Caco-2 (cell line): ENCODE results near the gene PSTPIP2. TPM values are rescaled to one million over a fixed set of nuclear protein-coding genes. Genes with fewer than 3 reads are reported as not detected.

Experiments used
- BruUV-seq: library from RNA; stranded (reverse); fragments of 400-500 nt; replicated peaks from 2 replicates; lab custom pipeline; 2021; lab: Mats Ljungman, UMichigan
- CTCF ChIA-PET: fragments of 300-600 bp; sonication (Branson Sonifier 250); formaldehyde crosslinking; loops from one replicate; lab custom pipeline; 2022; ENCODE audit warnings: antibody characterized with exemption; lab: Charles Lee
- POLR2A ChIA-PET: fragments of 300-600 bp; sonication (Branson Sonifier 250); formaldehyde crosslinking; loops from one replicate; lab custom pipeline; 2022; ENCODE audit warnings: antibody characterized with exemption; lab: Charles Lee
- DNase-seq, 2 experiments: peaks; one replicate each; pipeline versions ENCODE4 v3.0.0 to v3.0.0-alpha.2; 2020 to 2022
- H3K27me3 ChIP-seq: replicated peaks from 2 replicates; pipeline ENCODE4 v1.6.0; 2011; ENCODE audit warnings: low read length; ENCODE audit not compliant: control insufficient read depth, insufficient read depth
- H3K36me3 ChIP-seq: 2 replicates; pipeline ENCODE4 v1.5.1; 2011; ENCODE audit warnings: low read length; ENCODE audit not compliant: control insufficient read depth, insufficient read depth
- H3K4me1 ChIP-seq: fragments of 250-450 bp; sonication (Bioruptor Pico); 2 replicates; pipeline ENCODE4 v1.5.1; 2020; ENCODE audit warnings: mild to moderate bottlenecking
- H3K4me3 ChIP-seq: 2 replicates; pipeline ENCODE4 v1.5.1; 2011; ENCODE audit warnings: low read depth, mild to moderate bottlenecking, control low read depth, low read length
- H3K9me3 ChIP-seq: fragments of 250-450 bp; sonication (Bioruptor Pico); 2 replicates; pipeline ENCODE4 v1.5.1; 2020; ENCODE audit warnings: mild to moderate bottlenecking, moderate library complexity
- H3K27ac Mint-ChIP-seq: one replicate; pipeline ENCODE4 v1.8.0; 2022; ENCODE audit warnings: mixed read lengths; ENCODE audit not compliant: unreplicated experiment
- H3K27me3 Mint-ChIP-seq: one replicate; pipeline ENCODE4 v1.8.0; 2022; ENCODE audit warnings: mixed read lengths; ENCODE audit not compliant: insufficient read depth, unreplicated experiment
- H3K36me3 Mint-ChIP-seq: one replicate; pipeline ENCODE4 v1.8.0; 2022; ENCODE audit warnings: mild to moderate bottlenecking, mixed read lengths; ENCODE audit not compliant: insufficient read depth, unreplicated experiment
- H3K4me1 Mint-ChIP-seq: one replicate; pipeline ENCODE4 v1.8.0; 2022; ENCODE audit warnings: low read depth, mixed read lengths; ENCODE audit not compliant: unreplicated experiment
- H3K4me3 Mint-ChIP-seq: one replicate; pipeline ENCODE4 v1.8.0; 2022; ENCODE audit warnings: mild to moderate bottlenecking, moderate library complexity, mixed read lengths; ENCODE audit not compliant: unreplicated experiment
- H3K9me3 Mint-ChIP-seq: one replicate; pipeline ENCODE4 v1.8.0; 2022; ENCODE audit warnings: mixed read lengths; ENCODE audit not compliant: unreplicated experiment
- CTCF ChIP-seq, 2 experiments: fragments of 200-600 bp in 1 of 2; IDR thresholded peaks; 1 replicate in 1 of 2; 2 replicates in 1 of 2; pipeline versions ENCODE4 v1.5.1 to v1.8.0; 2011 to 2022; ENCODE audit warnings: antibody characterized with exemption in 1 of 2, control low read depth in 1 of 2, inconsistent platforms in 1 of 2, low read depth in 1 of 2, low read length in 1 of 2, mild to moderate bottlenecking in 1 of 2, moderate library complexity in 1 of 2; ENCODE audit not compliant: insufficient read depth in 1 of 2, severe bottlenecking in 1 of 2, unreplicated experiment in 1 of 2
- intact Hi-C: fragments of 100-400 bp; cut with micrococcal nuclease; formaldehyde crosslinking; loops from one replicate; pipeline ENCODE4 v1.10.0; 2022; ENCODE audit not compliant: unreplicated experiment
- total RNA-seq: library from RNA; stranded (reverse); gene quantifications from 2 replicates; pipeline ENCODE4 v1.2.3, GENCODE V29; 2022

The PSTPIP2 gene
- total RNA-seq, 1 experiment from 2014 or later = 13.3 TPM

GRCh38 chr18:45951016-45951714 is 120.9 kb downstream of the PSTPIP2 start:
- peak in 1 of 2 experiments; percentile 17 for DNase-seq
- Mint-ChIP-seq H3K27ac (no peak overlapping the region), H3K9me3 (no peaks in the 10 kb centered on the region), H3K4me3 (no peak overlapping the region), H3K27me3 (no peaks in the 10 kb centered on the region), H3K4me1 (no peaks in the 10 kb centered on the region), H3K36me3 (peaks cover 15% of the 10 kb centered on the region)
- no peaks in the 10 kb centered on the region for H3K4me1 ChIP-seq
- POLR2A ChIA-PET = interaction anchor here (0.6 kb wide), 1 partner anchor 115 kb away, joined by 3 read pairs; no protein-coding TSS in a partner anchor
- no peaks in the 10 kb centered on the region for H3K27me3 ChIP-seq
- intact Hi-C loops = no loop called here
- no TSS peak for BruUV-seq
- no peaks in the 10 kb centered on the region for H3K9me3 ChIP-seq
- TF ChIP-seq CTCF (IDR thresholded peaks at IDR 0.05; ENCODE audit: insufficient read depth in 1 of 2, low read depth in 1 of 2, low read length in 1 of 2, severe bottlenecking in 1 of 2, unreplicated experiment in 1 of 2) = no peak
- no peaks in the 10 kb centered on the region for H3K36me3 ChIP-seq
- H3K4me3 ChIP-seq = no peak overlapping the region
- CTCF ChIA-PET = no interaction called here

DNA sequence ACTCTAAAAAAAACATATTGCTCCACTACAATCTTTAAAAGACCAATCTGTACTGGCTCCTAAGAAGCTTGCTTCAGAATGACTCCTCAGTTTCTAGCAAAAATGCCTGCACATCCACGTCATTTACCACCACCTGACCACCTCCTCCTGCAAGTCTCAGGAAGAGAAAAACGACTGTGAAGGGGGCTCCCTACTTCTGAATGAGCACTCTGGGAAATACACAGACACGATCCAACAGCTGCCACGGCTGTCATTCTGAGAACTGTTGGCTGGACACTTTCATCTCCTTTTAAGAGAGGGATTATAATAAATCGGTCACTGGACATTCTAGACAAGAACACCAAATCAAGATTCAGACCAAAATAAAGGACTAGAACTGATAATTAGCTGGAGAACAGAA is 126.4 kb downstream of the PSTPIP2 start:
- Mint-ChIP-seq H3K36me3 (peaks cover 31% of the 10 kb centered on the region), H3K27me3 (no peaks in the 10 kb centered on the region), H3K27ac (no peak overlapping the region), H3K4me1 (peaks cover 6% of the 10 kb centered on the region), H3K4me3 (no peak overlapping the region), H3K9me3 (no peaks in the 10 kb centered on the region)
- no peaks in the 10 kb centered on the region for H3K4me1 ChIP-seq
- H3K4me3 ChIP-seq = no peak overlapping the region
- intact Hi-C loops = no loop called here
- no peaks in the 10 kb centered on the region for H3K9me3 ChIP-seq
- H3K36me3 ChIP-seq = no peaks in the 10 kb centered on the region
- no peak for TF ChIP-seq CTCF (IDR thresholded peaks at IDR 0.05; ENCODE audit: insufficient read depth in 1 of 2, low read depth in 1 of 2, low read length in 1 of 2, severe bottlenecking in 1 of 2, unreplicated experiment in 1 of 2)
- no TSS peak for BruUV-seq
- ChIA-PET CTCF (no interaction called here), POLR2A (no interaction called here)
- DNase-seq = no peak
- H3K27me3 ChIP-seq = no peaks in the 10 kb centered on the region

- Mint-ChIP-seq H3K4me1 (peaks cover 6% of the 10 kb centered on the region), H3K27me3 (no peaks in the 10 kb centered on the region), H3K9me3 (no peaks in the 10 kb centered on the region), H3K27ac (no peak overlapping the region), H3K4me3 (no peak overlapping the region), H3K36me3 (peaks cover 19% of the 10 kb centered on the region)
- H3K4me3 ChIP-seq = no peak overlapping the region
- no peak for TF ChIP-seq CTCF (IDR thresholded peaks at IDR 0.05; ENCODE audit: insufficient read depth in 1 of 2, low read depth in 1 of 2, low read length in 1 of 2, severe bottlenecking in 1 of 2, unreplicated experiment in 1 of 2)
- ChIA-PET CTCF (no interaction called here), POLR2A (no interaction called here)
- H3K9me3 ChIP-seq = no peaks in the 10 kb centered on the region
- no peaks in the 10 kb centered on the region; the same call in 1 of the 2 replicates for H3K4me1 ChIP-seq
- intact Hi-C loops = no loop called here
- H3K36me3 ChIP-seq = no peaks in the 10 kb centered on the region
- BruUV-seq = no TSS peak
- no peaks in the 10 kb centered on the region for H3K27me3 ChIP-seq
- no peak for DNase-seq
Observed at GRCh38 chr18:45940724-45941123, 131.3 kb downstream of the PSTPIP2 start.
